ENCODE data around the gene LYZL6.

LYZL6 gene

GRCh38 chr17:35953720-35954119, 10.2 kb upstream of the LYZL6 start:
- Histone ChIP-seq H2AFZ (ENCODE audit: low read length) (no peak overlapping the region), H3K27ac (ENCODE audit: low read depth, low read length, poor library complexity, severe bottlenecking) (no peak overlapping the region), H3K79me2 (ENCODE audit: insufficient read depth, low read length) (no peaks in the 10 kb centered on the region), H3K9me3 (ENCODE audit: low read length) (no peaks in the 10 kb centered on the region), H3K4me3 (ENCODE audit: low read depth, low read length, poor library complexity, severe bottlenecking) (no peak overlapping the region), H3F3A (ENCODE audit: insufficient read depth, low read length) (no peaks in the 10 kb centered on the region), H3K27me3 (ENCODE audit: insufficient read depth, low read length) (no peaks in the 10 kb centered on the region), H3K4me2 (ENCODE audit: low read length) (no peak overlapping the region), H3K9me2 (ENCODE audit: low read depth, low read length) (no peaks in the 10 kb centered on the region), H3K36me3 (ENCODE audit: insufficient read depth, low read length) (no peaks in the 10 kb centered on the region), H3K9ac (ENCODE audit: low read length) (no peak overlapping the region), H3K4me1 (ENCODE audit: insufficient read depth, low read length, severe bottlenecking) (no peaks in the 10 kb centered on the region), H4K20me1 (ENCODE audit: insufficient read depth, low read length) (no peaks in the 10 kb centered on the region)
- TF ChIP-seq EZH2 (IDR thresholded peaks at IDR 0.05; ENCODE audit: borderline replicate concordance, low read length), result no peak
- TF ChIP-seq, protein P1, sequence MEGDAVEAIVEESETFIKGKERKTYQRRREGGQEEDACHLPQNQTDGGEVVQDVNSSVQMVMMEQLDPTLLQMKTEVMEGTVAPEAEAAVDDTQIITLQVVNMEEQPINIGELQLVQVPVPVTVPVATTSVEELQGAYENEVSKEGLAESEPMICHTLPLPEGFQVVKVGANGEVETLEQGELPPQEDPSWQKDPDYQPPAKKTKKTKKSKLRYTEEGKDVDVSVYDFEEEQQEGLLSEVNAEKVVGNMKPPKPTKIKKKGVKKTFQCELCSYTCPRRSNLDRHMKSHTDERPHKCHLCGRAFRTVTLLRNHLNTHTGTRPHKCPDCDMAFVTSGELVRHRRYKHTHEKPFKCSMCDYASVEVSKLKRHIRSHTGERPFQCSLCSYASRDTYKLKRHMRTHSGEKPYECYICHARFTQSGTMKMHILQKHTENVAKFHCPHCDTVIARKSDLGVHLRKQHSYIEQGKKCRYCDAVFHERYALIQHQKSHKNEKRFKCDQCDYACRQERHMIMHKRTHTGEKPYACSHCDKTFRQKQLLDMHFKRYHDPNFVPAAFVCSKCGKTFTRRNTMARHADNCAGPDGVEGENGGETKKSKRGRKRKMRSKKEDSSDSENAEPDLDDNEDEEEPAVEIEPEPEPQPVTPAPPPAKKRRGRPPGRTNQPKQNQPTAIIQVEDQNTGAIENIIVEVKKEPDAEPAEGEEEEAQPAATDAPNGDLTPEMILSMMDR (IDR thresholded peaks at IDR 0.05; ENCODE audit: low read length), result no peak

DNA sequence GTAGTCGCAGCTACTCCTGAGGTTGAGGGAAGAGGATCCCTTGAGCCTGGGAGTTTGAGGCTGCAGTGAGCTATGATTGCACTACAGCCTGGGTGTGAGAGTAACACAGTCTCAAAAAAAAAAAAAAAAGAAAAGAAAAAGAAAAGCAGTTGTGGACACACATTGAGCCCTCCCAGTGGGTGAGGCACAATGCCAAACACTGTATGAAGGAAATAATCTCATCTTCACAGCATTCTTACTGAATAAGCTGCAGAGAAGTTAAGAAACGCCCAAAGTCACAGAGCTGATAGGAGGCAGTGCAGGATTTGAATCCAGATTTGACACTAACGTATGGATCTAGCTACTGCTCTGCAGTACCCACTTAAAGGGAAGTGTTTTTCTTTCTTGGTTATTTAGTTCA, 5.9 kb upstream of the LYZL6 start:
- Histone ChIP-seq H3K4me1 (ENCODE audit: insufficient read depth, low read length, severe bottlenecking) (no peaks in the 10 kb centered on the region), H3K9ac (ENCODE audit: low read length) (no peak overlapping the region), H3F3A (ENCODE audit: insufficient read depth, low read length) (no peaks in the 10 kb centered on the region), H3K4me2 (ENCODE audit: low read length) (no peak overlapping the region), H3K27me3 (ENCODE audit: insufficient read depth, low read length) (no peaks in the 10 kb centered on the region), H4K20me1 (ENCODE audit: insufficient read depth, low read length) (no peaks in the 10 kb centered on the region), H3K36me3 (ENCODE audit: insufficient read depth, low read length) (no peaks in the 10 kb centered on the region), H3K27ac (ENCODE audit: low read depth, low read length, poor library complexity, severe bottlenecking) (no peak overlapping the region), H2AFZ (ENCODE audit: low read length) (no peak overlapping the region), H3K4me3 (ENCODE audit: low read depth, low read length, poor library complexity, severe bottlenecking) (no peak overlapping the region), H3K79me2 (ENCODE audit: insufficient read depth, low read length) (no peaks in the 10 kb centered on the region), H3K9me3 (ENCODE audit: low read length) (no peaks in the 10 kb centered on the region), H3K9me2 (ENCODE audit: low read depth, low read length) (no peaks in the 10 kb centered on the region)
- no peak for TF ChIP-seq EZH2 (IDR thresholded peaks at IDR 0.05; ENCODE audit: borderline replicate concordance, low read length)
- TF ChIP-seq, protein P1 (IDR thresholded peaks at IDR 0.05; ENCODE audit: low read length), result no peak

DNA sequence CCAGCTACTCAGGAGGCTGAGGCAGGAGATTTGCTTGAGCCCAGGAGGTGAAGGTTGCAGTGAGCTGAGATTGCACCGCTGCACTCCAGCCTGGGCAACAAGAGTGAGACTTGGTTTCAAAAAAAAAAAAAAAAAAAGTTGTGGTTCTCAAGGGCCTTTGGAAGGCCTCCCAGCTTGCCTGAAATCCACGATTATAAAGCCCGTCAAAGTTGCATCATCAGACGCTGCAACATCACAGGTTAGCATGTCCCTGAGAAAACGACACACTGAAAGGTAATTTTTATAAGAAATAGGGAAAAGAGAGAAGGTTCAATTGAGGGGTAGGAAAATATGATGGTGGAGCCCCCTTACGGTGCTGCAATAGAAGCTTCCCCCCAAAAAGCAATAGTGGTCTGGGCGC, 4.6 kb upstream of the LYZL6 start:
- H2AFZ ChIP-seq (ENCODE audit: low read length), result no peak overlapping the region
- no peak for TF ChIP-seq EZH2 (IDR thresholded peaks at IDR 0.05; ENCODE audit: borderline replicate concordance, low read length)
- TF ChIP-seq, protein P1 (IDR thresholded peaks at IDR 0.05; ENCODE audit: low read length), result no peak
- no peaks in the 10 kb centered on the region for H3K9me2 ChIP-seq (ENCODE audit: low read depth, low read length)
- H3K4me1 ChIP-seq (ENCODE audit: insufficient read depth, low read length, severe bottlenecking), result no peaks in the 10 kb centered on the region
- H3K27ac ChIP-seq (ENCODE audit: low read depth, low read length, poor library complexity, severe bottlenecking), result no peak overlapping the region
- H3K9ac ChIP-seq (ENCODE audit: low read length), result no peak overlapping the region
- no peaks in the 10 kb centered on the region for H3K27me3 ChIP-seq (ENCODE audit: insufficient read depth, low read length)
- no peaks in the 10 kb centered on the region for H3F3A ChIP-seq (ENCODE audit: insufficient read depth, low read length)
- H4K20me1 ChIP-seq (ENCODE audit: insufficient read depth, low read length), result no peaks in the 10 kb centered on the region
- H3K4me3 ChIP-seq (ENCODE audit: low read depth, low read length, poor library complexity, severe bottlenecking), result no peak overlapping the region
- H3K79me2 ChIP-seq (ENCODE audit: insufficient read depth, low read length), result no peaks in the 10 kb centered on the region
- no peaks in the 10 kb centered on the region for H3K36me3 ChIP-seq (ENCODE audit: insufficient read depth, low read length)
- H3K4me2 ChIP-seq (ENCODE audit: low read length), result no peak overlapping the region
- H3K9me3 ChIP-seq (ENCODE audit: low read length), result no peaks in the 10 kb centered on the region

All from OCI-LY1 (cell line).